HG03159 (cell line): Measurements from ENCODE around the gene TAGAP.

ENCODE experiments used
- ATAC-seq: cut with Tn5 transposase; IDR thresholded peaks from one replicate; pipeline ENCODE4 v1.9.1; 2021; ENCODE audit warnings: mild to moderate bottlenecking, moderate library complexity; ENCODE audit not compliant: unreplicated experiment

TAGAP gene, protein sequence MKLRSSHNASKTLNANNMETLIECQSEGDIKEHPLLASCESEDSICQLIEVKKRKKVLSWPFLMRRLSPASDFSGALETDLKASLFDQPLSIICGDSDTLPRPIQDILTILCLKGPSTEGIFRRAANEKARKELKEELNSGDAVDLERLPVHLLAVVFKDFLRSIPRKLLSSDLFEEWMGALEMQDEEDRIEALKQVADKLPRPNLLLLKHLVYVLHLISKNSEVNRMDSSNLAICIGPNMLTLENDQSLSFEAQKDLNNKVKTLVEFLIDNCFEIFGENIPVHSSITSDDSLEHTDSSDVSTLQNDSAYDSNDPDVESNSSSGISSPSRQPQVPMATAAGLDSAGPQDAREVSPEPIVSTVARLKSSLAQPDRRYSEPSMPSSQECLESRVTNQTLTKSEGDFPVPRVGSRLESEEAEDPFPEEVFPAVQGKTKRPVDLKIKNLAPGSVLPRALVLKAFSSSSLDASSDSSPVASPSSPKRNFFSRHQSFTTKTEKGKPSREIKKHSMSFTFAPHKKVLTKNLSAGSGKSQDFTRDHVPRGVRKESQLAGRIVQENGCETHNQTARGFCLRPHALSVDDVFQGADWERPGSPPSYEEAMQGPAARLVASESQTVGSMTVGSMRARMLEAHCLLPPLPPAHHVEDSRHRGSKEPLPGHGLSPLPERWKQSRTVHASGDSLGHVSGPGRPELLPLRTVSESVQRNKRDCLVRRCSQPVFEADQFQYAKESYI

DNA sequence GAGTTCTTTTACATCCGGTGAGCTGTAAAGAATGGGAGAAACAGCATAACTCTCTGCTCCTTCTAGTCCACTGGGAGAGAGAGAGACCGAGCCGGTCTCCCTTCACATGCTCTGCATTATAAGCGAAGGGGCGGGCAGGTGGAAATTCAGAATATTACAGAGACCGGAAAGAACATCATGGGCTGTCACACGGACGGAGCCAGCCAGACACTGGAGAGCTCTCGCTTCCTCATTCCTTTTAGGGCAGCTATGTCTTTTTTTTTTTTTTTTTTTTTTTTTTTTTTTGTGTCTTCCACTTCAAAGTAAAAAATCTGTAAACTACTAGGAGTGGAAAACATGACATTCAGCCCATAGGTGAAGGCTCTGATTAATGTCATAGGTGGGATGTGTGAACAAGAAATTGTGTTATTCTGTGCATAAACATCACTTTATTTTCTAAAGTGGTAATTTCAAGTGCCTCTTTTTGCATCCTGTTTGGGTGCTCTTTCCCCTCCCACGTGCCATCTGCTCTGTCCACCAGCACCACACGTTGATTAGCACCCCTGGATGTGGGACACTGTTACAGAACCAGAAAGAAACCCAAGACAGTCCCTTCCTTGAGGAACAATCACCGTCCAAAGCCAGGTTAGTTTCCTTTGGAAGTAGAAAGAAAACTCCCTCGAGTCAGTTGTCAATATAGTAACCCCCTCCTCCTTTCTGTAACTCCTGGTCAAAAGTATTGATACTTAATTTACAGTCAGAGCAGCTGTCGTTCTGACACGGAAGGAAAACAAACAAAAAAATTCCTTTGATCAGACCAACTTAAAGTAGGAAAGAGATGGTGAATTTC, at the start of gene TAGAP:
Gene TAGAP, minus strand, starts transcription at position 93 of the 829 bp plus-strand sequence. CDS start 845 bp downstream, outside the sequence.
- peak; percentile 87 for ATAC-seq

DNA sequence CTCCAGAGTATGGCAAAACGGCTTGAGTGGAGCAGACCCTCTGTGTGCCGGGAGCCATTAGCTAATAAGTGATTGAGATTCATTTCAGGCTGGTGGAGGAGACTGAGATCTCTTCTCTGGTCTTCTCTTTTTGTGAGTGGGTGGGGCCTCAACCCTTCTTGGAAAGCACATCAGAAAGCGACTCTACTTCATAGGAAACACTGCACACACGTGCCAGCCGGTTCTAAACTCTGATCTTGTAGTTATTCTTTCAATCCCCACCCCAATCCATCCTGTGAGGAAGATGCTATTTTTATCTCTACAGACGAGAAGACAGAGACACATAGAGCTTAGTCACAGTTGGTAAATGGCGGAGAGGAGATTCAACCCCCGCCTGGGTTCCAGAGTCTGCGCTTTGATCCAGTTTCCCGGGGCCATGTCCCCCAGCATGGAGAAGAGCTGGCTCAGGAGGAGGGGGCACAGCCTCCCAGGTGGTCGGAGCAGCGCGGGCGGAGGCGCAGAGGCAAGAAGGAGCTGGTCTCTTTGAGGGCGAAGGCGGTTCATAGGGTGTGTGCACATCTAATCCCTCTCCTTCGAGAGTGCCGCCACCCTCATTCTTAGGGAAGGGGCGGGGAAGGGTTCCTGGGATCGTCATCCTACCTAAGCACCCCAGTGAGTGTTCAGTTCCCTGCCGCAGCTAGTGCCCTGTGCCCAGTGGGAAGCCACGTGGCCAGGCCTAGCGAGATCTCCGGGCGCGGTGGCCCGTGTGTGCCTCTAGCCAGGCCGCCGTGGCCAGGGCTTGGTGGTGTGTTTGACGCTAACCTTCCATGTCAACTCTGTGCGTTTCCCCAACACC, 49.0 kb upstream of the TAGAP start:
- no peak for ATAC-seq

DNA sequence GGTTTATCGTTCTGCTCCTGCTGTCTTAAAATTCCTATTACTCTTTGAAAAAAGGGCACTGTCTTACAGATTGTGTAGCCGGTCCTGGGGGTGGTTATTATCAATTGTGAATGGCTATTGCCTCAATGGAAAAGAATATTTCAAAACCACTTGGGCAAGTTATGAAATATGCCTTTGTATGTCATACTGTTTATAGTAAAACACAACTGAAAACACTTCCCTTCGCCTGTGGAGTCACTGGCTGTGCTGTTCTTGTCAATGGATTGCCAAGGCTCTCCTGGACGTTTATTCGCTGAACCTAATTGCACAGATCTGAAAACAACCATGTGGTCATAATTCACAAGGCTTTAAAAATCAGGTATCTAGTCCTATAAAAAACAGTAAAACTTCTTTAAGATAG, 47.8 kb upstream of the TAGAP start:
- no peak for ATAC-seq

DNA sequence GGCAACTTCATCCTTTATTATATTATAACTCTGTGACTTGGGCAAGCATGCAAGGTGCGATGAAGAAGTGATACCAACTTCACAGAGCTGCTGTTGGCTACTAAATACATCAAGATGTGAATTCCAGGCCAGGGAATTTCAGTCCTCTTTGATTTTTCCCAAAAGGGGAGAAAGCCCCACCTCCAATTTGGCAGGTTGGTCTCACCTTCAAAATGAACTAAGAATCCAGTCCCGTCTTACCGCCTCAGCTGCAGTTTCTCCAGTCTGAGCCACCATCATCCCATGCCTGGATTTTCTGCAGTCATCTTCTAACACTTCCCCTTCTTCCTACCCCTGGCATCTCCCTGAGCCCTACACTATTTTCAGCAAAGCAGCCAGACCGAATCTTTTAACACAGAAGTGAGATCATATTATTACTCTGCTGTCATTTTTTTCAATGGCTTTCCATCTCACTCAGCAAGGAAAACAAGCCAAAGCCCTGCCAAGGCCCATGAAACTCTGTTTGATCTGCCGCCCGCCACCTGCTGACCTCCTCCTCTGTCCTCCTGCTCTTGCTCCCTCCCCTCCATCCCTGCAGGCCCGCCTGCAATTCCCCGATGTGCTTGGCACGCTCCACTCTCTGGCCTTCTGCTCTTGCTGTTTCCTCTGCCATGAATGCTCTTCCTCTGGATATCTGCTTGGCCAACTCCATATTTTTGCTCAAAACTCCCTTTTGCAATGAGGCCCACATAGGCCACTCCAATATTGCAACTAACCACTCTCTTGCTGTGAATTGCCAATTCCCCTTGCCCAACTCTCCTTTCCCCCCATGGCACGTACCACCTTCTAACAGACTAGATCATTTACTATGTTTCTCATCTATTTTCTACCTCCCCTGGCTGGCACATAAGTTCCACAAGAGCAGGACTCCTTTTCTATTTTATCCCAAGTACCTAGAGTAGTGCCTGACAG, 46.0 kb upstream of the TAGAP start:
- no peak for ATAC-seq

GRCh38 chr6:159089909-159090308, 45.1 kb upstream of the TAGAP start:
- ATAC-seq: no peak

DNA sequence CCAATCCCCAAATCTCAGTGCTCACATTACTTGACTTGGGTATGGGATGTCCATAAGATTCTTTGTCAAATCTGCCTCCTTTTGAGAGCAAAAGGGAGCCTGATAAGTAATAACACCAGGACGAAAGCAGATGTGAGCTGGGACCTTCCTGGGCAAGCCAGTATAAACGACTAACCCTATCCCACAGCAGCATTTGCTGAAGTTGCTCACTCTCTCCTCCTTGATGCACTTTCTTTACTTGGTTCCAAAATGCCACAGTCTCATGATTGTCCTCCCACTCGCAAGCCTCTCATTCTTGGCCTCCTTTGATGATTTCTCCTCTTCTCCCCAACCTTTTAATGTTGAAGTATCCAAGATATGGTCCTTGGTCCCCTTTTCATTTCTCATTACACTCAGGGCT, 44.7 kb upstream of the TAGAP start:
- no peak for ATAC-seq

DNA sequence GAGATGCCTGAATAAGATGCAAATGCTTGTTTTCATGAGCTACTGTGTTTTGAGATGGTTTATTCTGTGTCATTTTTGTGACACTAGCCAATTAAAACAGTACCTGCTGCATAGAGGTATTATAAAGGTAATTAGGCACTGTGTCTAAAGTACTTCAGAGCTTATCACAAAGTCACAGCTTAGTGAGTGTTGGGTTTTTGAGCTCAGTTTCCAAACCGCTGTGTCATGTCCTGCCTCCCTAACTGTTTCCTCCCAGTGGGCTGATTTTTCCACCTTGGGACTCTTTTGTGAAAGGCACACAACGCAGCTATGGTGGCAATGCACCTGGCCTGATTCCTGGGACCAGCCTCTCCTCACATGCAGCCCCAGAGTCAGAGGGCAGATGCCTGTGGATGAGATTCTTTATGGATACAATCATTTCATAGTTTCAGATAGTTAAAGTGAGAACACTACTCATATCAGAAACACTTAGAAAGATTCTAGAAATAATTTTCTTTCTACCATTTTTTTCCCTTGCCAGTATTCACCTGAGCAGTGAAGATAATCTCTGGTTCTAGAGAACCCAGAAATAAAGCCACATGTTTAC, 41.3 kb upstream of the TAGAP start:
- ATAC-seq: no peak

GRCh38 chr6:159085396-159085895, 40.7 kb upstream of the TAGAP start:
- no peak for ATAC-seq

GRCh38 chr6:159084493-159085091, 39.8 kb upstream of the TAGAP start:
- ATAC-seq: no peak

DNA sequence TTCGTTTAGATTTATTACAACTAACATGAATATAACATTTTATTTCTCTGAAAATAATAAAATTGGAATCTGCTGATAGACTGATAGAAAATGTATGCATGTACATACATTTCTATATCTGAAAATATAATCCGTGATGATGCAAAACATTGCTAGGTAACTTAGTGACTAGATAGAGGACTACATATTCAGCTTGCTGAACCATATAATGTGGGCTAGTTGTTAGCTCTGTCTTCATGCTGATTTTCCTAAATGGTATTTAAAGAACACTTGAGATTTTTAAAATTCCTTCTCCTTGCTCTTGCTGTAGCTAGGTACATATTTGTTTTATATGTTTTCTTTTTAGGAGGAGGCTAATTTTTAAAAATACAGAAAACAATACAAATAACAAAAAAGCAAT, 38.4 kb upstream of the TAGAP start:
- ATAC-seq: no peak

- no peak for ATAC-seq
These were observed 37.4 kb upstream of the TAGAP start for GRCh38 chr6:159082039-159082815.

- ATAC-seq: no peak
These were observed 35.6 kb upstream of the TAGAP start for GRCh38 chr6:159080217-159080976.

GRCh38 chr6:159079367-159079766, 34.6 kb upstream of the TAGAP start:
- ATAC-seq: no peak

DNA sequence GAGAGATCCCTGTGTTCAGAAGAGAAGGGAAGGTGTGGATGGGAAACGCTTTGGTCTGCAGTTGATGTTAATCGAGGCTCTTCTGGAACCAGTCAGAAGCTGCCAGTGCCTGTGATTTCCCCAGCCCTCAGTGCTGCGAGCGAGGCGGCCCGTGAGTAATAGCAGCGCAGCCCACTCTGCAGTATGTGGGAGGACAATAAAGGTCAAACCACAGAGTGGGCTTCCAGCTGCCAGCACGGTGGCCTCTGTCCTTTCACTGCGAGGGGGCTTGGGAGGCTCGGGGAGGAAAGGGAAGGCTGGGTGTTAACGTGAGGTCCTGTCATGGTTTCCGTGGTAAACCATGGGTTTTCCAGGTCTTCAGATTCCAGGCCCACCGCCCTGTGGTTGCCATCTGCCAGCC, 32.3 kb upstream of the TAGAP start:
- no peak for ATAC-seq

DNA sequence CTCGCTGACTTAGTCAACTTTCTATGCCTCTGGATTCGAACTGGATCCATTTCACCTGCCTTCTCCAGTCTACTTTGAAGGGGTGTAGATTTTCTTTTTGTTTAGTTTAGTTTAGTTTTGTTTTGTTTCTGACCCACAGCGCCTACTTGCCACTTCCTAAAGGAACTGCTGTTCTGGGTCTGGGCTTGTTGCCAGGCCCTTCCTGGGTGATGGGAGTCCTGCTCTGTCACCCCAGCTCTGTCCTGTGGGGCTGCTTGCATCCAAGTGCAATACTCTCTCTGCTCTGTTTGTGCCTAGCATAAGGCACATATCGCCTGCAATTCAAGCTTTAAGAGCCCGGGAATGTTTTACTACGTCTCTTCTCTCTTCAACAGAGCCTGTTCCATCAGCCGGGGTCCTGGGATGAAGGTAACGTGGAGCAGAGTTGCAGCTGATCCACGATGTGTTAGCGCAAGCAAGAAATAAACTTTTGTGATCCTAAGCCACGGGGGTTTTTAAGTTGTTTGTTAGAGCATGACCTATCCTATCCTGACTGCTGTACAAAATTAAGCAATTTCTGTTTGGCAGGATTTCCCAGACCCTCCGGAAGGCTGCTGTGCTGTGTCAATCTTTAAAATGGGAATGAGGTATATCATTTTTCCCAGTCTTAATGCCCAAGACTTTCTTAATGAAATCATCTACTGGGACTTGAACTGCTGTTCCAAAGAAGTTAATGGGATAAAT, 30.9 kb upstream of the TAGAP start:
- ATAC-seq: no peak

DNA sequence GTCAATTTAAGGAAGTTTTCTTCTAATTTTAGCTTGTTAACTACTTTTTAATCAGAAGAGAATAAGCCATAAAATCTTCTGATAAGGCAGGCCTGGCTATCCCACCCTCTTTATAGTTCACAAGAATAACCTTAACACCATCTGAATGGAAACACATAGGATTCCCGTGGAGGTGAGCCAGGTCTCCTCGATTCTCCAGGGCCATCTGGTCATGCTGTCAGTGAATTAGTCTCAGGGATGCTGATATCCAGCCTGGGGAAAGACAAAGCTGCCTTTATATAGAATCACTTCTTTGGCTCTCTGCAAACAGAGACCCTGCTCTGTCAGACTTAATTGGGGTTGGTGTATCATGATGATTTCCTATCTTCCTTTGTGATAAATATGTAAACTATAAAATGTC, 30.1 kb upstream of the TAGAP start:
- ATAC-seq: no peak
